IPS DF 4.7 (cell line): ENCODE measurements around the gene RNF223.
"Not testable (repeated sequence)": the region's sequence is repeated elsewhere in the genome, so short reads cannot be mapped to it uniquely, and the experiment has no call there.

Experiments used
- DNase-seq: peaks from one replicate; pipeline ENCODE4 v3.0.0-alpha.2; 2013; ENCODE audit warnings: low spot score; ENCODE audit errors: extremely low read depth

Gene RNF223

DNA sequence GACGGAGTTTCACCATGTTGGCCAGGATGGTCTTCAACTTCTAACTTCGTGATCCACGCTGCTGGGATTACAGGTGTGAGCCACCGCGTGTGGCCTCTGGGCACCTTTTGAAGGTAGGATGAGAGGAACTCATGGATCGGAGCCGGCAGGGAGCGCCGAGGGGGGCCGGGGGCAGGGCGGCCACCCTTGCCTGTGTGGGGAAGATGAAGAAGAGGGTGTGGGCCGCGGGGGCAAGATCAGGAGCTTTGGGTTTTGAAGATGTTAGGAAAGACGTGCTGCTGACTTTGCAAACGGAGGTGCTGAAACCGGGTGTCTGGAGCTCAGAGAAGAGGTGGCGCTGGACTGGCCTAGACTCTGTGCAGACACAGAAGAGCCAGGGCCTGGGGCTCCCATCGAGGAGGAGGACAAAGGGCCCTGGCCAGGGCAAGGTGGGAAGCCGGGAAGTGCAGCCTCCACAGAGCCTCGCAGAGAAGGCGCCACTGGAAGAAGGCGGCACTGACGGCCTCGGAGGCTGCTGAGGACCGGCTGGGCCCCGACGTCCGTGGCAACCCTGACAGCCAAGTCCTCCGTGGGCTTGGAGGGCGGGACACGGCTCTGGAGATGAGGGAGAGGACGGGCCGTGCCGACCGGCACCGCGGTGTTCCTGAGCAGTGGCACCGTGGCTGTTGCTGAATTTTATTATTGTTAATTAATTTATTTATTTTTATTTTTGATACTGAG lies 13.7 kb downstream of the RNF223 start:
- no peak for DNase-seq

DNA sequence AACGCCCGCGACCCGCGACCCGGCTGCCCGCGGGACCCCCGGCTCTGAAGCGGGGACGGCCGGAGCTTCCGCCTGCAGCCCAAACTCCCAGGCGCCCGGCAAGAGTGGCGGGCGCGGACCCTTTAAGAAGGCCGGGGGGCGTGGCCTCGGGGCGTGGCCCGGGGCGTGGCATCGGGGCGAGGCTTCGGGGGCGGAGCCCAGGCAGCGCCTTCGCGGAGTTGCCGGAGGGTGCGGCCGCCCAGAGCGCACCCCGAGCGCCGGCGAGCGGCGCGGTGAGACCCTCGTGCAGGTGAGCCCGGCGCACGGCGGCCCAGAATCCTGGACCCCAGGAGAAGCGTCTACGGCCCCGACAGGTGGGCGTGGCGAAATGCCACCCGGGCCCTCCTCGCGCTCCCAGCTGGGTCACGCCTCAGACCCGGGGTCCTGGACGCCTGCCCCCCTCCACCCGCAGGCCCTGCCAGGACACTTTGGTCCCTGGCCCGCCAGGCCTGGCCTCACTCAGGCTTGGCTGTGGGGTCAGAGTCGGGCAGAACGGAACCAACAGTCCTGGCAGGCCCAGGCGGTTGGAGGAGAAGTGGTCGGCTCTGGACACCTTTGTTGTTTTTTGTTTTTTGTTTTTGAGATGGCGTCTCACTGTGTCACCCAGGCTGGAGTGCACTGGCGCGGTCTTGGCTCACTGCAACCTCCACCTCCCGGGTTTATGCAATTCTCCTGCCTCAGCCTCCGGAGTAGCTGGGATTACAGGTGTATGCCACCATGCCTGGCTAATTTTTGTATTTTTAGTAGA lies 14.4 kb downstream of the RNF223 start:
- no peak for DNase-seq

DNA sequence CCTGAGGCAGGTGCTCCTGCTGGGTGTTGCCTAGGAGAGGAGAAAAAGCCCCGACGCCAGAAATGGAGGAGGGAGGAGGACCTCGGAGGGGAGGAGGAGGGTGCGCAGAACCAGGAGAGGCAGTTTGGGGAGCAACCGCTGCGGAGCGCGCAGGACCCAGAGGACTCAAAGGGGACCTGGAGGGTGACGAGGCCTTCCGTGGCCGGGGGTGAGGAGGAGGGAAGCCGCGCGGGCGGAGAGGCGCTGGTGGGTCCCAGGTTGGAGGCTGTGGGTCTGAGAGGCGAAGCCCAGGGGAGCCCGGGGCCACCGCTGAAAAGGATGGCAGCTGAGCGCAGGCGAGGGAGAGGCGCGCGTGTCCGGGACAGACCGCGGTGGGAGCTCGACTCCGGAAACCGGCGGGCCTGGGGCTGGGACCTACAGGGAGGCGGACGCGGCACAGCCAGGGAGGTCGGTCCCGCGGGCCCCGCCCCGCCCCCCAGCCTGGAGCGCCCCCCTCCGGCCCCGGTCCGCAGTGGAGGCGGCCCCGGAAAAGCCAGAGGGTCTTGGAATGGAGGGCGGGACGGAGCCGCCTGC lies 15.1 kb downstream of the RNF223 start:
- no peak for DNase-seq

DNA sequence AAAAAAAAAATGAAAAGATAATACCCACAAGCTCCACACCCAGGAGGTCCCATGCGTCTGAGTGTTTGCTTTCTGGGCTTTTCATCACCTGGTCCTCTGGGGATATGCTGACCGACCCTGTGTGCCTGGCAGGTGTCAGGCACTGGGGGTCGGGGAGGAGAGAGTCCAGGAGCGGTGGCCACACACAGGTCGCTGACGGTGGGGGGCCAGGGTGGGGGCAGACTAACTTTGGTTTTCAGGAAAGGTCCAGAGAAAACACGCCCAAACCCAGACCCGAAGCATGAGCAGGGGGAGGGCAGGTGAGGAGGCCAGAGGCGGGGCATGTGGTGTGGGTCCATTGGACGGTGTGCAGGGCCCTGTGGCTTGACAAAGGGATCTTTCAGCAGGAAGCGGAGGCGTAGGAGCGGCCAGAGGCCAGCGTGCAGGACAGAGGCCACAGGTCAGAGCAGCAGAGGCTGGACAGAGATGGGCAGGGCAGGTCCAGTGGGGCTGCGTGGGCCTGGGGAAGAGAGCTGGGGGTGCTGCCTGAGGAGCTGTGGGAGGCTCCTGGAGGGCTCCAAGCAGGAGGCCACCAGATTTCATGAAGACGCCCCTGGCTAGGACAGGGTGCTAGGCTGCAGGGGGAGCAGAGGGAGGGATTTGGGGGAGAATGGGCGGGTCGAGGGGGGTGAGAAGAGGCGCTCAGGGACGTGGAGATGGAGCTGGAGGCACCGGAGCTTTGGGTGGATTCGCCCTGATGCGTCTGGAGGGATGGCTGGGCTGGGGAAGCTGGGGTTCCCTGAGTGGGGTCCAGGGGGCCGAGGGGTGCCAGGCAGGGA lies 15.8 kb downstream of the RNF223 start:
- DNase-seq: no peak

DNA sequence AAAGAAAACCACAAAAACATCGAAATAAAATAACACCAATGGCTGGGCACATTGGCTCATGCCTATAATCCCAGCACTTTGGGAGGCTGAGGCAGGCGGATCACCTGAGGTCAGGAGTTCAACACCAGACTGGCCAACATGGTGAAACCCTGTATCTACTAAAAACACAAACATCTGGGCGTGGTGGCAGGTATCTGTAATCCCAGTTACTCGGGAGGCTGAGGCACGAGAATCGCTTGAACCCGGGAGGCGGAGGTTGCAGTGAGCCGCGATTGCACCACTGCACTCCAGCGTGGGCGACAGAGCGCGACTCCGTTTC lies 16.4 kb downstream of the RNF223 start:
- not testable (repeated sequence) for DNase-seq

DNA sequence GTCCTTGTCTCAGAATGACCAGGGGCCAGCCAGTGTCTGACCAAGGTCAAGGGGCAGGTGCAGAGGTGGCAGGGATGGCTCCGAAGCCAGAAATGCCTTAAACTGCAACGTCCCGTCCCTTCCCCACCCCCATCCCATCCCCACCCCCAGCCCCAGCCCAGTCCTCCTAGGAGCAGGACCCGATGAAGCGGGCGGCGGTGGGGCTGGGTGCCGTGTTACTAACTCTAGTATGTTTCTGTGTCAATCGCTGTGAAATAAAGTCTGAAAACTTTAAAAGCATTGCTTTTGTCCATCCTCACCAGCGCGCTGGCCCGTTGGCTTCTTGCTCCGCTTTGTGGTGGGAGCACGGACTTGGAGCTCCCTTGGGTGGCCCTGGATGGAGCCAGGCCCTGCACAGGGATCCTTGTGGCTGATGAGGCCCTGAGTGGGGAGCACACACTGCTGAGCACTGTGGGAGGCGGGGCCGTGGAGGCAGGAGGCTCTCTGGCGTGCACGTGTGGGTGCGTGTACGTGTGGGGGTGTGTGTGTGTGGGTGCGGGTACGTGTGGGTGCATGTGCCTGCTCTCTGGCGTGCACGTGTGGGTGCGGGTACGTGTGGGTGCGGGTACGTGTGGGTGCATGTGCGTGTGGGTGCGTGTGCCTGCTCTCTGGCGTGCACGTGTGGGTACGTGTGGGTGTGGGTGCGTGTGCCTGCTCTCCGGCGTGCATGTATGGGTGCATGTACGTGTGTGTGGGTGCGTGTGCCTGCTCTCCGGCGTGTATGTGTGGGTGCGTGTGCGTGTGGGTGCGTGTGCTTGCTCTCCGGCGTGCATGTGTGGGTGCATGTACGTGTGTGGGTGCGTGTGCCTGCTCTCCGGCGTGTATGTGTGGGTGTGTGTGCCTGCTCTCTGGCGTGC lies 18.0 kb downstream of the RNF223 start:
- DNase-seq: no peak

DNA sequence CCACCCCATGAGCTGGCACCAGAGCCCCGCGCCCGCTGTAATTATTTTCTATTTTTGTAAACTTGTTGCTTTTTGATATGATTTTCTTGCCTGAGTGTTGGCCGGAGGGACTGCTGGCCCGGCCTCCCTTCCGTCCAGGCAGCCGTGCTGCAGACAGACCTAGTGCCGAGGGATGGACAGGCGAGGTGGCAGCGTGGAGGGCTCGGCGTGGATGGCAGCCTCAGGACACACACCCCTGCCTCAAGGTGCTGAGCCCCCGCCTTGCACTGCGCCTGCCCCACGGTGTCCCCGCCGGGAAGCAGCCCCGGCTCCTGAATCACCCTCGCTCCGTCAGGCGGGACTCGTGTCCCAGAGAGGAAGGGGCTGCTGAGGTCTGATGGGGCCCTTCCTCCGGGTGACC lies 19.1 kb downstream of the RNF223 start:
- DNase-seq: no peak

DNA sequence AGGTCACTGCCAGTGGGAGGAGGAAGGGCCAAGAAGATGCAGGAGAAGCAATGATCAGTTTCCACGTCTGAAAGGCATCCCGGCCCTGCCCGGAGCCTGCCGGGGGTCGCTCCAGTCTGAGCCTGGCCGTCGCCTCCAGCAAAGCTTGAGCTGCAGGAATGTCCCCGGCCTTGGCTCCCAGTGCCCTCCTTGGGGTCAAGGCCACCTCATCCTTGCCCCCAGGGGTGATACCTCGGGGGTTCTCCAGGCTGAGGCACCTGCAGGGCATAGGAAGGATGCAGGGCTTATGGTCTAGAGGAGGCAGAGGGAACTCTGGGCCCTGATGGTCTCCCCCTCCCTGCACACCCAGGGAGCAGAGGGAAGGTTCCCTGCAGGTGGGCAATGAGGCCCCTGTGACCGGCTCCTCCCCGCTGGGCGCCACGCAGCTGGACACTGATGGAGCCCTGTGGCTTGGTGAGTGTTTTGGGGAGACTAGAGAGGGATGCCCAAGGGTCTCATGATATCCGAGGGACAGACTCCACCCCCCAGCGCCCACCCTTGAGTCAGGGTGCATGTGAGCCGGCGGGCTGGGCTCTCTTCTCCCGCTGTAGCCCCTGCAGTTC lies 19.9 kb downstream of the RNF223 start:
- no peak for DNase-seq

DNA sequence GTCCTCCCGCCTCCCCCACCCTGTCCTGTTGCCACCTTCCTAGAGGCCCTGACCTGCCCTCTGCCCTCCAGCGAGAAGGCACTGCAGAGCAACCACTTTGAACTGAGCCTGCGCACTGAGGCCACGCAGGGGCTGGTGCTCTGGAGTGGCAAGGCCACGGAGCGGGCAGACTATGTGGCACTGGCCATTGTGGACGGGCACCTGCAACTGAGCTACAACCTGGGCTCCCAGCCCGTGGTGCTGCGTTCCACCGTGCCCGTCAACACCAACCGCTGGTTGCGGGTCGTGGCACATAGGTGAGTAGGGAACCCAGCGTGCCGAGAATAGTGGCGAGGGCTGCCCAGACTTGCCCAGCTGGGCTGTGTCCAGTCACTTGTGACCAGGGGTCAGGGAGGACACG lies 20.4 kb downstream of the RNF223 start:
- no peak for DNase-seq

DNA sequence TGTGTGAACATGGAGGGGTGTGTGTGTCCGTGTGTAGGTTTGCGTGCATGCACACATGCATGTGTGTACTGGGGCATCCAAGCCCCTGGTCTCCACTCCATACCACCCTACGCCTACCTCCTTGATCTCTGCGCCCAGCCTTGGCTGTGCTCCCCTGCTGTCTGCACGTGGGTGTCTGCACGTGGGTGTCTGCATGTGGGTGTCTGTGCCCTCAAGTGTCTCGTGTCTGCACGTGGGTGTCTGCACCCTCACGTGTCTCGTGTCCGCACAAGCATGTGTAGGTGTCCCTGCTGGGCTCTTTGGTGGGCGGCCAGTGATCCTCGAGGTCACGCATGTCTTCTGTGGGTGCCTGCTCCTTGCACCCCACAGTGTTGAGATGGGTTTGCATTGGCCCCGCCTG lies 21.1 kb downstream of the RNF223 start:
- no peak for DNase-seq

DNA sequence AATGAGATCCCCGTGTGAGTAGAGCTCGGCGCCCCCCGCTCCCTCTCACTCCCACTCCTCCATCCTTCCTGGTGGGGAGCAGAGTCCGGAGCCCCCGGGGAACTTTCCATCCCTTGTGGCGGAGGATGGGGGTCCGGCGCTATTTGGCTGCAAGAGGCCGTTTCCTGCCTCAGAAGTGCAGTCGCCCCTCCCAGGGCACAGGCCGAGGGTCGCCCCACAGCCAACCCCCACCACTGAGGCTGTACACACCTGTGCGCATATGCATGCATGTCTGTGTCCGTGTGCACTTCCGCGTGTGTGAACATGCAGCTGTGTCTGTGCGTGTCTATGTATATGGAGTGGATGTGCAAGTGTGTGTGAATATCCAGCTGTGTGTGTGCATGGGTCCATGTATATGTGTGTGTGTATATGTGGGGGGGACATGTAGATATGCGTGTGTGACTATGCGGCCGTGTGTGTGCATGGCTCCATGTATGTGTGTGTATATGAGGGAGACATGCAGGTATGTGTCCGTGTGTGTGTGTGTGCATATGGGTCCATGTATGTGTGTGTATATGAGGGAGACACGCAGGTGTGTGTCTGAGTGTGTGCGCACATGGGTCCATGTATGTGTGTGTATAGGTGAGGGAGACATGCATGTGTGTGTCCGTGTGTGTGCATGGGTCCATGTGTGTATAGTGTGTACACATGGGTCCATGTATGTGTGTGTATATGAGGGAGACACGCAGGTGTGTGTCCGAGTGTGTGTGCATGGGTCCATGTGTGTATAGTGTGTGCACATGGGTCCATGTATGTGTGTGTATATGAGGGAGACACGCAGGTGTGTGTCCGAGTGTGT lies 21.9 kb downstream of the RNF223 start:
- DNase-seq: no peak

DNA sequence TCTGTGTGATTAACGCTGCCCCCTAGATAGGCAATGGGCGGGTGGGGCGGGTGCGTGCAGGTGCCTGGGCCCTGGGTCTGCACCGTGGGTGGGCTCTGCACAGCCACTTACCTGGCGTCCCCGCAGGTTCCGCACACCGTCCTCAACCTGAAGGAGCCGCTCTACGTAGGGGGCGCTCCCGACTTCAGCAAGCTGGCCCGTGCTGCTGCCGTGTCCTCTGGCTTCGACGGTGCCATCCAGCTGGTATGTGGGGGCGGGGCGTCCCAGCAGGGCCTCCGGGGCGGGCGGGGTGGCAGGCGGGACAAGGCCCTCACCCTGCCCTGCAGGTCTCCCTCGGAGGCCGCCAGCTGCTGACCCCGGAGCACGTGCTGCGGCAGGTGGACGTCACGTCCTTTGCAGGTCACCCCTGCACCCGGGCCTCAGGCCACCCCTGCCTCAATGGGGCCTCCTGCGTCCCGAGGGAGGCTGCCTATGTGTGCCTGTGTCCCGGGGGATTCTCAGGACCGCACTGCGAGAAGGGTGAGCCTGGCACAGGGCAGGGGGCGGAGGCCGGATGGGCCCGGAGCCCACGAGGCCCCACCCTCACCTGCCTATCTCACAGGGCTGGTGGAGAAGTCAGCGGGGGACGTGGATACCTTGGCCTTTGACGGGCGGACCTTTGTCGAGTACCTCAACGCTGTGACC lies 22.8 kb downstream of the RNF223 start:
- DNase-seq: no peak

DNA sequence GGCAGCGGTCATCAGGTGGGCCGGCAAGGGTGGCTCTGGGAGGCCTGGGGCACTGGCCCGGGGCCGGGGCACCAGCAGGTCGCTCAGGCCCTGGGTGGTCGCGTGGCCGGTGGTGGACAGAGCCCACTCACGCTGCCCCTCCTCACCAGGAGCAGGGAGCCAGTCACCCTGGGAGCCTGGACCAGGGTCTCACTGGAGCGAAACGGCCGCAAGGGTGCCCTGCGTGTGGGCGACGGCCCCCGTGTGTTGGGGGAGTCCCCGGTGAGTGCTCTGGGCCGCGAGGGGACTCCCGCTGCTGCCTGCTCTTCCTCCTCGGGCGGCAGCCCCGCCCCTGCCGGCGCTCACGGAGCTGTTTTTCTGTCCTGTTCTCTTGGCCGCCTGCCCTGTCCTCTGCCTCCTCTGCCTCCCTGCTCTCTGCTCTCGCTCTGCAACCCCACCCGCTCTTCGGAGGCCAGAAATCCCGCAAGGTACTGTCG lies 23.5 kb downstream of the RNF223 start:
- no peak for DNase-seq

DNA sequence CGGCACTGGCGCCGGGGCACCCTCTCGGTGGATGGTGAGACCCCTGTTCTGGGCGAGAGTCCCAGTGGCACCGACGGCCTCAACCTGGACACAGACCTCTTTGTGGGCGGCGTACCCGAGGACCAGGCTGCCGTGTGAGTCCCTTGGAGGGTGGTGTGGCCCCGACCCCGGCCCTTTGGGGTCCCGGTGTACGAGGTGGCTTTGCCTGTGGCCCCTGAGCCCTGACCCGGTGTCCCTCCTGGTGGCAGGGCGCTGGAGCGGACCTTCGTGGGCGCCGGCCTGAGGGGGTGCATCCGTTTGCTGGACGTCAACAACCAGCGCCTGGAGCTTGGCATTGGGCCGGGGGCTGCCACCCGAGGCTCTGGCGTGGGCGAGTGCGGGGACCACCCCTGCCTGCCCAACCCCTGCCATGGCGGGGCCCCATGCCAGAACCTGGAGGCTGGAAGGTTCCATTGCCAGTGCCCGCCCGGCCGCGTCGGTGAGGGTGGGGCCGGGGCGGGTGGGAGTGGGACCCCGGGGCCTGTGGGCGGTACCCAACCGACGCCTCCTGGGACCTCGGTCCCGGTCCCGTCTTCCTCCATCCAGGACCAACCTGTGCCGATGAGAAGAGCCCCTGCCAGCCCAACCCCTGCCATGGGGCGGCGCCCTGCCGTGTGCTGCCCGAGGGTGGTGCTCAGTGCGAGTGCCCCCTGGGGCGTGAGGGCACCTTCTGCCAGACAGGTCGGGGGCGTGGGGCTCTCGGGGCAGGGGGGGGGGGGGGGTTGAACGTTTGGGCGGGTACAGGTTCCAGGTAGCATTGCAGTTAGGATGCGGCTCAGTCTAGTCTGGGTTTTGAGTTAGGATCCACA lies 24.6 kb downstream of the RNF223 start:
- DNase-seq: no peak

DNA sequence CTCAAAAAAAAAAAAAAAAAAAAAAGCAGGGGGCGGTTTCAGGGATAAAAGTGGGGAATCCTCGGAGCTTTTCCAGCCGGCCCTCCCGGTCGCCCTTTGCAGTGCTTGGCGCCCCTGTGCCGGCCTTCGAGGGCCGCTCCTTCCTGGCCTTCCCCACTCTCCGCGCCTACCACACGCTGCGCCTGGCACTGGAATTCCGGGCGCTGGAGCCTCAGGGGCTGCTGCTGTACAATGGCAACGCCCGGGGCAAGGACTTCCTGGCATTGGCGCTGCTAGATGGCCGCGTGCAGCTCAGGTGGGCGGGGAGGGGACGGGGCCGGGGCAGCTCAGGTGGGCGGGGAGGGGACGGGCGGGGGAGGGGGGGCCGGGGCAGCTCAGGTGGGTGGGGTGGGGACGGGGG lies 25.3 kb downstream of the RNF223 start:
- DNase-seq: no peak

DNA sequence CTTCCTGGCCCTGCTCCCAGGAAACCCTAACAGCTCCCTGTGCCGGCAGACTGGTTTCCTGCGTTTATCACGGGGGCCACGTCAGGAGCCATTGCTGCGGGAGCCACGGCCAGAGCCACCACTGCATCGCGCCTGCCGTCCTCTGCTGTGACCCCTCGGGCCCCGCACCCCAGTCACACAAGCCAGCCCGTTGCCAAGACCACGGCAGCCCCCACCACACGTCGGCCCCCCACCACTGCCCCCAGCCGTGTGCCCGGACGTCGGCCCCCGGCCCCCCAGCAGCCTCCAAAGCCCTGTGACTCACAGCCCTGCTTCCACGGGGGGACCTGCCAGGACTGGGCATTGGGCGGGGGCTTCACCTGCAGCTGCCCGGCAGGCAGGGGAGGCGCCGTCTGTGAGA lies 26.1 kb downstream of the RNF223 start:
- DNase-seq: no peak

DNA sequence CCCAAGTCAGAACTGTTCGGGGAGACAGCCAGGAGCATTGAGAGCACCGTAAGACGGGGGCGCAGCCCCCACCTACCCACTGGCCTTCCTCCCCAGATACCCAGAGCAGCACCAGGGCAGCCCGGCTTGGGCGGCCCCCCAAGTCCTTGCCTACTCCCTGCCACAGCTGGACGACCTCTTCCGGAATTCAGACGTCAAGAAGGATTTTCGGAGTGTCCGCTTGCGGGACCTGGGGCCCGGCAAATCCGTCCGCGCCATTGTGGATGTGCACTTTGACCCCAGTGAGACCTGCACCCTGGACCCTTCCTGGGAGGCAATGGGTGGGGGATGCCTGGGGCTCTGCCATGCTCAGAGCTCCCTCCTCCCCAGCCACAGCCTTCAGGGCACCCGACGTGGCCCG lies 26.7 kb downstream of the RNF223 start:
- DNase-seq: no peak

DNA sequence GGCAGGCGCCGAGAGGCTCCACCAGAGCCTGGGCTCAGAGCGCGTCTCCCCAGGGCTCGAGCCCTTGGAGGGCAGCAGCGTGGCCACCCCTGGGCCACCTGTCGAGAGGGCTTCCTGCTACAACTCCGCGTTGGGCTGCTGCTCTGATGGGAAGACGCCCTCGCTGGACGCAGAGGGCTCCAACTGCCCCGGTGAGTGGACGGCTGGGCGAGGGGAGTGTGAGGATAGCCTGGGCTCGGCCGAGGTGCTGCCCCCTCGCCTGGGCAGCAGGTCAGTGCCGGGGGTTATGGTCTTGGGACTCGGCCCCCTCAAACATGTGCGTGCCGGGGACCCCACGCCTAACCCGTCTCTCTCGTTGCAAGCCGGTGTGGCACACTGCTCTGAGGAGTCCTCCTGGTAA lies 27.3 kb downstream of the RNF223 start:
- DNase-seq: no peak
